HAP-1 (cell line): ENCODE data around the gene ARHGEF4.
"Not testable (repeated sequence)": the region's sequence is repeated elsewhere in the genome, so short reads cannot be mapped to it uniquely, and the experiment has no call there.

ENCODE experiments used
- DNase-seq, 2 experiments: peaks; one replicate each; pipeline ENCODE4 v3.0.0-alpha.2; 2016 to 2020; ENCODE audit warnings: low spot score in 2 of 2
- H3K27me3 ChIP-seq: fragments of 250-450 bp; sonication (Bioruptor Pico); 2 replicates; pipeline ENCODE4 v1.5.1; 2020; ENCODE audit warnings: low read depth, mild to moderate bottlenecking, moderate library complexity
- H3K36me3 ChIP-seq: fragments of 250-450 bp; sonication (Bioruptor Pico); replicated peaks from 2 replicates; pipeline ENCODE4 v1.5.1; 2020; ENCODE audit warnings: mild to moderate bottlenecking
- H3K4me1 ChIP-seq: fragments of 250-450 bp; sonication (Bioruptor Pico); 2 replicates; pipeline ENCODE4 v1.5.1; 2020; ENCODE audit warnings: mild to moderate bottlenecking
- H3K4me3 ChIP-seq: fragments of 250-450 bp; sonication (Bioruptor Pico); 2 replicates; pipeline ENCODE4 v1.5.1; 2020; ENCODE audit warnings: mild to moderate bottlenecking, moderate library complexity
- H3K9me3 ChIP-seq: fragments of 250-450 bp; sonication (Bioruptor Pico); 2 replicates; pipeline ENCODE4 v1.5.1; 2020; ENCODE audit warnings: mild to moderate bottlenecking, moderate library complexity
- in situ Hi-C: fragments of 300-500 bp; cut with MboI; formaldehyde crosslinking; loops from 3 replicates; pipeline ENCODE4 v1.14.3; 2020; ENCODE audit warnings: low sequenced_read_pairs, inconsistent platforms, mixed read lengths

Gene ARHGEF4

DNA sequence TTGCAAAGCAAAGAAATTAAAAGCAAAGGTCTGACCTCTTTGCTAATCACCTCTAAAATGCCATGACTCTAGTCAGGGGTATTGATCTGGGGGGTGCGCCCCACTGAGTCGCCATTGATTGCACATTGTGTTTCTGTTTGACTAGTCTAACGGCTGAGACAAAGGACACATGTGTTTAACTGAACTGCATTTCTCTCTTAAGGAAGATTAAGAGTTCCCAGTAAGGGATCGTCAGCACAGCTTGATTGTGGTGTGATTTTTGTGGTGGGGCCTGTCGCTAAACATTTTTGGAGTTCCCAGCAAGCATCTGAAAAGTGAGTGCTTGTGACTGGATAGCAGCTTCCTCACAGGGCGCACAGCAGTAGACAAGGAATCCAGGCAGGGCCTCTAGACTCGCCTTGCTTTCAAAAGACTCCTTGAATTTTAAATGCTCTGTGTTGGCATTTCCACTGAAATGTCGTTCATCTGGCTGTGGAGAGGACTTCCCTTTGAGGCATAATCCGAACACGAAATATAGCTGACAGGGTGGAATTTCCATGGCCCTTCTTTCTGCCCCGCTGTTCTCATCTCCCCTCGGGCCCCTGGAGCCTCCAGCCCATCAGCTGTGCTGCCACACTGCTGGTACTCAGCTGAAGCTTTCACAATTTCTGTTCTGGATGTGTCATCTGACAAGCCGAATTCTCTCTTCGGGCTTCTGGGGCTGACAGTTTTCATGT lies 130.2 kb downstream of the ARHGEF4 start:
- no peaks in the 10 kb centered on the region for H3K36me3 ChIP-seq
- H3K9me3 ChIP-seq = no peaks in the 10 kb centered on the region
- peaks cover 11% of the 10 kb centered on the region; the same call in 1 of the 2 replicates for H3K27me3 ChIP-seq
- no peak for DNase-seq
- no peak overlapping the region for H3K4me3 ChIP-seq
- H3K4me1 ChIP-seq = no peaks in the 10 kb centered on the region
- in situ Hi-C loops = no loop called here

DNA sequence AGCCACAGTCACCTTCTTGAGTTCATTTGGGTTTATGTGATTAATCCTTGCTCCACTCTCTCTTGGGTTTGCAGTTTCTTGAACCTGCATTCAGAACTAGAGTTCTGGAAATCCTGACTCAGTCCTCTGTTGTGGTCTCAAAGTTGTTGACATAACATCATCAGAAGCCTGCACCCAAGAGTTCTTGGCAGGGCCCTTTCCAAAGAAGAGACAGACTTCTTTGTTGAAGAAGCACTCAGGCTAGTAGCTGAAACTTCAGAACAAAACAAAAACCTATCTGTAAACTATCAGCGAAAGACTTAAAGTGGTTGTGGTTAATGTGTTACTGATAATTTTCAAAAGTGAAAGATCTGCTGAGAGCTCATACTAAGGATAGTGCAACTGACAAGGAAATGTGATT lies 135.7 kb downstream of the ARHGEF4 start:
- no peaks in the 10 kb centered on the region for H3K27me3 ChIP-seq

DNA sequence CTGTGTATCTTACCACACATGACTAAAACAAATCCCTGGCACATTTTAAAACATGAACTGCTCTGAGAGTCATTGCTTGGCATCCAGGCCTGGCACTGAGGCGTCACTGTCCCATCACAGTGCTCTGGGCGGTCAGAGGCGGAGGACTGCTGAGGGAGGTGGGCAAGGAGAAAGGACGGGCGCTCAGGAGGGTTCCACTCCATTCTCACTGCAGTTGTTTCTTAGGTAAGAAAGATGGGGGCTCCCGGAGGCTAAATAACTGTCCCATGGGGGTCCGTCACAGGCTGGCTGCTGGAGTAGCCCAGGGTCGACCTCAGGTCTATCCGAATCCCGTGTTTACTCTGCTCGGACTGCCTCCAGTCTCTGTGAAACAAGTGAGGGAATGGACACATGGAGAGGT lies 139.0 kb downstream of the ARHGEF4 start:
- DNase-seq = no peak
- H3K36me3 ChIP-seq = no peaks in the 10 kb centered on the region

More for the DNA sequence above, 135.7 kb downstream of the ARHGEF4 start:
- Histone ChIP-seq H3K36me3 (no peaks in the 10 kb centered on the region), H3K9me3 (no peaks in the 10 kb centered on the region), H3K4me1 (no peaks in the 10 kb centered on the region), H3K4me3 (no peak overlapping the region)
- in situ Hi-C loops = no loop called here
- no peak for DNase-seq

DNA sequence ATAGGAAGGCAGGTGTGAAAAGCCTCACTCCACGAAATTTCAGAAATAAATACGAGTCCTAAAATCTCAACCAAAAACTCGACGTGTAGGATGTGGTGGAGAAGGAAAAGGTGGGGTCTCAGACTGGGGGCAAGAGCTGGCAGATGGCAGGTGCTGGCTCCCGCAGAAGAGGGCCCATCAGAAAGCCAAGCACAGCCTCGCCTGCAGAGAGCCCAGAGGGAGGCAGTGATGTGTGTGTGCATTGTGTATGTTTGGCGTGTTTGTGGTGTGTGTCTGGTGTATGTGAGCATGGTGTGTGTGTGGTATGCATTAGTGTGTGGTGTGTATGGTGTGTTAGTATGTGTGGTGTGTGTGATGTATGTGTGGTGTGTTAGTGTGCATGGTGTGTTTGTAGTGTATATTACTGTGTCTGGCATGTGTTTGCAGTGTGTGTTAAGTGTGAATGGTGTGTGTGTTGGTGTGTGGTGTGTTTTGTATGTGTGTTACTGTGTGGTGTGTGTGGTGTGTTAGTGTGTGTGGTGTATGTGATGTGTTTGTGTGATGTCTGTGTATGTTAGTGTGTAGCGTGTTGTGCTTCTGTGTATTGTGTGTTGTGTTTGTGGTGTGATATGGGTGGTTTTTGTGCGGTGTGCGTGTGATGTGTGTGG lies 140.0 kb downstream of the ARHGEF4 start:
- H3K27me3 ChIP-seq = no peaks in the 10 kb centered on the region
- no peaks in the 10 kb centered on the region for H3K36me3 ChIP-seq
- H3K9me3 ChIP-seq = no peaks in the 10 kb centered on the region; the same call in 1 of the 2 replicates
- no peak overlapping the region for H3K4me3 ChIP-seq
- no peaks in the 10 kb centered on the region for H3K4me1 ChIP-seq
- no peak for DNase-seq
- in situ Hi-C loops = no loop called here

More for the DNA sequence above, 139.0 kb downstream of the ARHGEF4 start:
- Histone ChIP-seq H3K4me3 (no peak overlapping the region), H3K4me1 (no peaks in the 10 kb centered on the region), H3K9me3 (no peaks in the 10 kb centered on the region; the same call in 1 of the 2 replicates), H3K27me3 (no peaks in the 10 kb centered on the region)
- in situ Hi-C loops = no loop called here

DNA sequence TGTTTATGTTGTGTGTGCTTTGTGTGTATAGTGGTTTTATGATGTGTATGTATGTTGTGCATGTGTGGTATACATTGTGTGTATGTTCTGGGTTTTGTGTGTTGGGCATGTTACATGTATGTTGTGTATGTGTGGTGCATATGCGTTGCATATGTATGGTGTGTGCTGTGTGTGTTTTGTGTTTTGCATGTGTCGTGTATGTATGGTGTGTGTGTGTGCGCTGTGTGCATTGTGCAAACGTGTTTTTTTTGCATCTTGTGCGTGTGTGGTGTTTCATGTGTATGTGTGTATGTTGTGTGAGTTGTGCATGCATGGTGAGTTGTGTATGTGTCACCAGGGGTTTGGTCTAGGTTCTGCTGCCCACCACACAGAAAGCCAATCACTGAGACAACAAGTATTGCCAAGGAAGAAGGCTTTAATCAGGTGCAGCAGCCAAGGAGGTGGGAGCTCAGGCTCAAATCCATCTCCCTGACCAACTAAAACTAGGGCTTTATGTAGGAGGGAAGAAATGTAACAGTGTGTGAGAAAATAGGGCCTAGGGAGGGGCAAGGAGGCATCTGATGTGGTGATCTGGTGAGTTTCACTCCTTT lies 140.8 kb downstream of the ARHGEF4 start:
- no peaks in the 10 kb centered on the region; the same call in 1 of the 2 replicates for H3K9me3 ChIP-seq
- DNase-seq = no peak
- in situ Hi-C loops = no loop called here
- no peaks in the 10 kb centered on the region for H3K27me3 ChIP-seq
- no peaks in the 10 kb centered on the region for H3K4me1 ChIP-seq
- no peak overlapping the region for H3K4me3 ChIP-seq
- no peaks in the 10 kb centered on the region for H3K36me3 ChIP-seq

DNA sequence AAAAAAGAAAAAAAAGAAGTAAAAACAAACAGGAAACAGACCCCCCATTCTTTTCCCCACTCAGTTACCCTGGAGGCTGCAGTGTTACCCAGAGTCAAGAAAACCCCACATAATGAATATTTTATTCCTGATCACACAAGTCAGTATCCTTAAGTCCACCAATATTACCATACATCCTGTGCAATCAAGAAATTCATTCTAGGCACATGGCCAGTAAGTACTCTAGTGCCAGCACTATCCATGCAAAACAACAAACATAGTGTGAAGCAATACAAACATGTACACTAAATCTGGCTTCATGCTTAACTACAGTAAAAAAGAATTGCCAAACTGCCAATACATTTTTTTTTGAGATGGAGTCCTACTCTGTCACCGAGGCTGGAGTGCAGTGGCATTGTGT lies 145.0 kb downstream of the ARHGEF4 start:
- H3K9me3 ChIP-seq = no peaks in the 10 kb centered on the region; the same call in 1 of the 2 replicates
- H3K4me1 ChIP-seq = no peaks in the 10 kb centered on the region
- H3K4me3 ChIP-seq = no peak overlapping the region
- no peaks in the 10 kb centered on the region for H3K27me3 ChIP-seq
- no peak for DNase-seq
- in situ Hi-C loops = no loop called here
- H3K36me3 ChIP-seq = no peaks in the 10 kb centered on the region

DNA sequence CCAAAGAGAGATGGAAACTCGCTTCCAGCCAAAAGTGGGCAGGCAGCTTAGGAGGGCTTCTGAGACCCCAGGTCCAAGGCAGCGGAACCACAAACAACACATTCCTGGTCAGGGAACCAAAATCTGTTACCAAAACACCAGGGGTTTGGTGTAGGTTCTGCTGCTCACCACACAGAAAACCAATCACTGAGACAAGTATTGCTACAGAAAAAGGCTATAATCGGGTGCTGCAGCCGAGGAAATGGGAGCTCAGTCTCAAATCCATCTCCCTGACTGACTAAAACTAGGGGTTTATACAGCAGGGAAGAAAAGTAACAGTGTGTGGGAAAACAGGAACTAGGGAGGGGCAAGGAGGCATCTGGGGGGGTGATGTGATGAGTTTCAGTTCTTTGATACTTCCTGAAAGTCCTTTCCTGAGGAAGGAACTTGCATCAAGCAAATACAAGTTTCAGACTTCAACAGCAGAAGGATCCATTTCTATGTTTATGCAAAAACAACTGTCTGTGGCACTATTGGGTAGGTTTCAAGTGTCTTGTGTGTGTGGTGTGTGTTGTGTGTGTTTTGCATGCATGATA lies 148.6 kb downstream of the ARHGEF4 start:
- Histone ChIP-seq H3K4me3 (no peak overlapping the region), H3K27me3 (no peaks in the 10 kb centered on the region), H3K9me3 (no peaks in the 10 kb centered on the region), H3K36me3 (no peaks in the 10 kb centered on the region), H3K4me1 (no peaks in the 10 kb centered on the region)
- DNase-seq = no peak
- in situ Hi-C loops = no loop called here

DNA sequence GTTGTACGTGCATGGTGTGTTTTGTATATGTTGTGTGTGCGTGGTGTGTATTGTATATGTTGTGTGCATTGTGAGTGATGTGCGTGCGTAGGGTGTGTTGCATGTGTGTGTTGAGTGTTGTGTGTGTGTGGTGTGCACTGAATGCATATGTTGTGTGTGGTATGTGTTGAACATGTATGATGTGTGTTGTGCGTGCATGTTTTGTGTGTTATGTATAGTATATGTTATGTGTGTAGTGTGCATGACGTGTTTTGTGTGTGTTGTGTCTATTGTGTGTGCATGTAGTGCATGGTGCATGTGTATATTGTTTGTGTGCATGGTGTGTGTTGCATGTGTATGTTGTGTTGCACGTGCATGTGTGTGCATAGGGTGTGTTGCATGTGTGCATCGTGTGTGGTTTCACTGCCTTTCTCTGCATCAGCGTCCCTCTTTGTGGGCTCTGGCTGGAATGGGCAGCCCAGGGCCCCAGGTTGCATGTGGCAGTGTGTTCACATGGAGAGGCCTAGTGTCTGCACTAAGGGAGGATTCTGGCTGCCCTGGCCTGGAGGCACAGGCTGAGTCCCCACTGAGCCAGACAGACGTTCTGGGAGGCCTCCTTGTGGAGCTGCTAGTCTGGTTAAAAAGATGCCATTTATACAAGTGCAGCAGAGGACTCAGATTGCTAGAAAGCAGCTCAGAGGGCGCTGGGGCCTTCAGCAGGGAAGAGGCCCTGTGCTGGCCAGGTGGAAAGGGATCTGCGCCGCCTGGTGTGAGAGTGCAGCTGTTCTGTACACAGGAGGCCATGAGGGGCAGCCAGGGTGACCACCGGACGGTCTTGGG lies 149.3 kb downstream of the ARHGEF4 start:
- no peaks in the 10 kb centered on the region for H3K27me3 ChIP-seq
- in situ Hi-C loops = no loop called here
- no peak overlapping the region for H3K4me3 ChIP-seq
- no peaks in the 10 kb centered on the region for H3K4me1 ChIP-seq
- H3K9me3 ChIP-seq = no peaks in the 10 kb centered on the region
- DNase-seq = no peak
- no peaks in the 10 kb centered on the region for H3K36me3 ChIP-seq

DNA sequence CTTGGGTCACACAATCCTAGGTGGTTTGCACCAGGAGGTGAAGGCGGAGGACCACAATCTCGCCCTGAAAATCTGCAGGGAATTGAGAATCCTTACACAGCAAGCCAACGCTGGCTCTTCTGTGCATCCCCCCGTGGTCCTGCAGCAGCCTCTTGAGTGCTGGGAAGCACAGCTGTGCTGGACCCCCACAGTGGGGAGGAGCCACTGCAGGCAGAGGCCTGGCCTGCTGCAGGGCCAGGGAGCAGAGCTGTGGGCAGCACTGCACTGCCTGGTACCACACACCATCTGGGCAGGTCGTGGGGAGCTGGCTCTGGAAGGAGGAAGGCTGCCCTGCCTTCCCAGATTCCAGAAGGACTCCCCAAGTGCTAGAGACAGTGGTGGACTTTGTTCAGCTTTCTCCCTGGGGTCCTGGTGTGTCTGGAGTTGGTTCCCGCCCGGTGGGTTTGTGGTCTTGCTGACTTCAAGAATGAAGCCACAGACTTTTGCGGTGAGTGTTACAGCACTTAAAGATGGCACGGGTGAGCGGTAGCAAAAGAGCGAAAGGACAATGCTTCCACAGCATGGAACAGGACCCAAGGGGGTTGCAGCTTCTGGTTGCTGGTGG lies 150.3 kb downstream of the ARHGEF4 start:
- no peaks in the 10 kb centered on the region for H3K36me3 ChIP-seq
- H3K27me3 ChIP-seq = no peaks in the 10 kb centered on the region
- in situ Hi-C loops = no loop called here
- no peak for DNase-seq
- no peaks in the 10 kb centered on the region for H3K4me1 ChIP-seq
- no peak overlapping the region for H3K4me3 ChIP-seq
- no peaks in the 10 kb centered on the region; the same call in 1 of the 2 replicates for H3K9me3 ChIP-seq

DNA sequence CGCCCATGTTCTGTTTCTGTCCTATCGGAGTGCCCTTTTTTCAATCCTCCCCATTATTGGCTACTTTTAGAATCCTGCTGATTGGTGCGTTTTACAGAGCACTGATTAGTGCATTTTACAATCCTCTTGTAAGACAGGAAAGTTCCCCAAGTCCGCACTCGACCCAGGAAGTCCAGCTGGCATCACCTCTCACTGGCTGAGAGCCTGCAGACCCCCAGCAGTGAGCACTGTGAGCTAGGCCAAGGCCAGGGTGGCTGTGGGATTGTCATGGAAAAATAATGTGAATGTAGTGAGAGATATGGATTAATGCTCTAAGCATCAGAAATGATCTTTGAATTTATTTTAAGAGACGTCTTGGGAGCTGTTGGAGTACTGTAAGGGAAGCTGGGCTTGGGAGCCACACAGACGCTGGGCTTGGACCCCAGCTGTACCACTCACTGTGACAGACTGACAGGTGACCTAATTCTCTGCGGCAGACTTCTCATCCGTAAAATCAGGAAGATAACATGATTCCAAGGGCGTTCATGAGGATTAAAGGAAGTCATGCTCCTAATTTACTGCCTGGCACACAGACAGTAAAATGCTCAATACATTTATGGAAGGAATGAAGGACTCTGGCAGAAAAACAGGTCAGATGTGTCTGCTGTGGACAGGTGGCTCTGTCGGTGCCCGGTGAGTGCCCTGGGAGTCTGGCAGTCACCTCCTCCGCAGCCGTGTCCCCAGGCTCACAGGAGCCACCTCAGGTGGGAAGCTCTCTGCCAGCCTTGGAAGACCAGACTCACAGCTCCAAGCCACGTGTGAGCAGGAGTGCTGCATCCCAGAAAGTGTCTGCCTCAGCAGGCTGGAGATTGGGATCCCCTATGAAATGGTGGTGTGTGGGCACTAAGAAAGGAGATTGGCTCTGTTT lies 151.1 kb downstream of the ARHGEF4 start:
- no peak for DNase-seq
- Histone ChIP-seq H3K36me3 (no peaks in the 10 kb centered on the region), H3K4me3 (no peak overlapping the region), H3K27me3 (no peaks in the 10 kb centered on the region), H3K9me3 (no peaks in the 10 kb centered on the region; the same call in 1 of the 2 replicates), H3K4me1 (no peaks in the 10 kb centered on the region)
- in situ Hi-C loops = no loop called here

DNA sequence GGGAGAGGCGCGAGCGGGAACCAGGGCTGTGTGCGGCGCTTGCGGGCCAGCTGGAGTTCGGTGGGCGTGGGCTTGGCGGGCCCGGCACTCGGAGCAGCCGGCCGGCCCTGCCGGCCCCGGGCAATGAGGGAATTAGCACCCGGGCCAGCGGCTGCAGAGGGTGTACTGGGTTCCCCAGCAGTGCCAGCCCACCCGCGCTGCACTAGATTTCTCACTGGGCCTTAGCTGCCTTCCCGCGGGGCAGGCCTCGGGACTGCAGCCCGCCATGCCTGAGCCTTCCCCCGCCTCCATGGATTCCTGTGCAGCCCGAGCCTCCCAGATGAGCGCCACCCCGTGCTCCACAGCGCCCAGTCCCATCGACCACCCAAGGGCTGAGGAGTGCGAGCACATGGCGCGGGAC lies 154.7 kb downstream of the ARHGEF4 start:
- H3K9me3 ChIP-seq, H3K4me1 ChIP-seq, in situ Hi-C loops, DNase-seq, H3K36me3 ChIP-seq, H3K27me3 ChIP-seq, H3K4me3 ChIP-seq: not testable (repeated sequence)

DNA sequence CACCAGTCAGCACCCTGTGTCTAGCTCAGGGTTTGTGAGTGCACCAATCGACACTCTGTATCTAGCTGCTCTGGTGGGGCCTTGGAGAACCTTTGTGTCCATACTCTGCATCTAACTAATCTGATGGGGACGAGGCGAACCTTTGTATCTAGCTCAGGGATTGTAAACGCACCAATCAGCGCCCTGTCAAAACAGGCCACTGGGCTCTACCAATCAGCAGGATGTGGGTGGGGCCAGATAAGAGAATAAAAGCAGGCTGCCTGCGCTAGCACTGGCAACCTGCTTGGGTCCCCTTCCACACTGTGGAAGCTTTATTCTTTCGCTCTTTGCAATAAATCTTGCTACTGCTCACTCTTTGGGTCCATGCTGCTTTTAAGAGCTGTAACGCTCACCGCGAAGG lies 155.3 kb downstream of the ARHGEF4 start:
- H3K4me3 ChIP-seq, H3K27me3 ChIP-seq, H3K36me3 ChIP-seq, in situ Hi-C loops, H3K9me3 ChIP-seq, DNase-seq, H3K4me1 ChIP-seq: not testable (repeated sequence)
